DND-41 (cell line): Measurements from ENCODE around the gene SPEM2.

Experiments used
- CTCF ChIP-seq: IDR thresholded peaks from 2 replicates; pipeline ENCODE4 v1.5.1; 2012; ENCODE audit warnings: borderline replicate concordance, low read length, moderate library complexity, mild to moderate bottlenecking; ENCODE audit not compliant: poor library complexity, severe bottlenecking; ENCODE audit errors: extremely low read depth
- EZH2 ChIP-seq: IDR thresholded peaks from 3 replicates; pipeline ENCODE4 v1.6.1; 2012; ENCODE audit warnings: borderline replicate concordance, low read depth, mild to moderate bottlenecking, moderate library complexity, low read length, inconsistent platforms; ENCODE audit not compliant: severe bottlenecking

DNA sequence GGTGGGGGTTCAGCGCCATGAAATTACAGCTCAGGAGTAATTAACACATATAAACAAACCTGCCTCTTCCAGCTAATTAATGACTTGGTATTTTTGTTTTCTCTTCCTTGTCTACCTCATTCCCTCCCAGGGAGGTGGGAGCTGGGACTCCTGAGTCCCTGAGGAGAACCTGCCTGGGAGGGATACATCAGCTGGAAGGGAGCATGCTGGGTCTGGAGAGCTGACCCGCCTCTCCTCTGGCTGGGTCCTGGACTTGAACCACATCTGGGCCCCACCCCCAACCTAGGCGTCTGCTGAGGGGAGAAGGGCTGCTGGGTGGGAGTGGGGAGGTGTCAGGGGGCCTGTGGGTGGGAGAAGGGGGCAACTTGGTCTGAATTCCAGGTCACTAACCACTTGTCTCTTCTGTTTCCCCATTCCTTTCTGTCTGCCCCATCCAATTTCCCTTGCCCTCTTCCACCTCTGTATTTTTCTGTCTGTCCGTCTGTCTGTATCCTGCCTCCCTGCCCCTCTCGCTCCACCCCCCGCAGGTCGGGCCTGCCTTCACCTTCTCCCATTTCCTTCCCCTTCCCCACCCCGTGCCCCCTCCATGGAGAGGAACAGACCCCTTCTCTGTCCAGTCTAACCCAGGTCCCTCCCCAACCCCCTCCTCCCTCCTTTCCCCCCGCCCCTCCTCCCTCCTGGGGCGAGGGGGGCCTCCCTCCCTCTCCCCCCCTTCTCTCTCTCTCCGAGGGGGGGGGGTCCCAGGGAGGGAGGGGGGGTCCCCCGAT is 17.7 kb upstream of the SPEM2 start, which contains the start of gene NLGN2:
- TF ChIP-seq CTCF (no peak), EZH2 (no peak)
